Stimulated activated effector memory CD8-positive, alpha-beta T cell treated with anti-CD3 and anti-CD28 coated beads, Interleukin-12 subunit alpha, Interleukin-12 subunit beta, amount 100 ng/mL, for 72 hours (primary cell): ENCODE data around the gene CAPN10.

Source experiments
- ATAC-seq: fragments of 150-1000 bp; cut with Tn5 transposase; 2 replicates; pipeline ENCODE4 v1.10.0; 2021
- DNase-seq, 2 donors: peaks; one replicate each; pipeline ENCODE4 v3.0.0; 2021 to 2022; ENCODE audit warnings: low spot score in 2 of 2
- H3K27ac Mint-ChIP-seq: one replicate; pipeline ENCODE4 v1.8.0; 2022; ENCODE audit warnings: mild to moderate bottlenecking, mixed read lengths
- H3K36me3 Mint-ChIP-seq: one replicate; pipeline ENCODE4 v1.8.0; 2022; ENCODE audit warnings: mild to moderate bottlenecking, mixed read lengths
- H3K4me1 Mint-ChIP-seq: one replicate; pipeline ENCODE4 v1.8.0; 2022; ENCODE audit warnings: mixed read lengths
- H3K4me3 Mint-ChIP-seq: one replicate; pipeline ENCODE4 v1.8.0; 2022; ENCODE audit warnings: mild to moderate bottlenecking, mixed read lengths
- H3K9me3 Mint-ChIP-seq: one replicate; pipeline ENCODE4 v1.8.0; 2022; ENCODE audit warnings: mixed read lengths

The CAPN10 gene

DNA sequence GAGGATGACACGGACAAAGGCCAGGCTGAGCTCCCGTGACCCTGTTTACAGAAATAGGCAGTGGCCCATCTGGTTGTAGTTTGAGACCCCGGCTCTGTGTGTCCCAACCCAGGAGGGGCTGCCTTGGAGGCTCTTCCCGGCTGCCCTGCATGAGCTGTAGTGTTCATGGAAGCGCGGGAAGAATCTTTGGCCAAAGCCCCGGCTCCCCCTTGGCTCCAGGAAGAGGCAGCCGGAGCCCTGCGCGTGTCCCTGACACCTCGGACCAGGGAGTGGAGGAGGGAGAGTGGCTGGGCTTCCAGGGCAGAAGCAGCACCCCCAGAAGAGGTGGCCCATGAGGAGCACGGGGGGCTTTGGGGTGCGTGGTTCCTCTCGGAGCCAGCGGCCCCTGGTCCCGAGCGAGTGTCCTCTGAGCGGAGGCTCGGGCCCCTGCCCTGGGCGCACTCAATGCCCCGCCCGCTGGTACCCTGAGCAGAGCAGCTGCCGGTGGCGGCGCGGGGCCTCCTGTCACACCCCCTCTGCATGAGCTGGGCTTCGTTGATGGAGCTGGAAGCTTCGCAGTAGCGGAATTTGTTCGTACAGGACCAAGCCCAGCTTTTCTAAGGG is 60.5 kb downstream of the CAPN10 start:
- H3K36me3 Mint-ChIP-seq, result no peaks in the 10 kb centered on the region
- DNase-seq (no peak), ATAC-seq (no peak)
- H3K9me3 Mint-ChIP-seq, result no peaks in the 10 kb centered on the region
- H3K4me1 Mint-ChIP-seq, result peaks cover 16% of the 10 kb centered on the region
- no peak overlapping the region for H3K4me3 Mint-ChIP-seq
- H3K27ac Mint-ChIP-seq, result no peak overlapping the region

DNA sequence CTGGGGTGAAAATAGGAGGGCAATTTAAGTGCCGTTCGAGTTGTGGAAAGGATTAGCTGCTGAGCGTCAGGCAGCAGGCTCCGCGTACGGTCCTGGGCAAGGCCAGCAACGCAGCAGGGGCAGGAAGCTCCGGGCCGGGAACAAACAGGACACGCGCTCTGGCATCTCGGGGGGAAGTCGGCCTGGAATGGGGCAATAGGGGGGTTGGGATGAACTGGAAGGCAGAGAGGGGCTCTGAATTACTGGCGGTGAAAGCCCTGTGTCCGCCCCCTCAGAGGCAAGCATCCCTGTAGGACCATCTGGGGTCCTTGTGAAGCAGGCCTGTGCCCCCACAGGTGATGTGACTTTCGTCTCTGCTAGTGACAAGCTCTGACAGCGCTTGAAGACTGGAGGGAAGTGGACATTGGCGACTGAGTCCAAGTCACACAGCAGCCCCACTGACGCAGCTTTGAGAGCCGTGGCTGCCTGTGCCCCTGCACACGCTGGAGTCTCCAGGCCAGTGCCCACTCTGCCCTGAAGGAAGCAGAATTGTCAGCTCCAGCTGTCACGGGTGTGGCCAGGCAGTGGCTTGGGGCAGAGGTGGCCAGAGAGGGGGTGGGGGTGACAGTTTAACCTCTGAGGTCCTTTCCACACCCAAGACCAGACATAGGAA is 61.1 kb downstream of the CAPN10 start:
- H3K27ac Mint-ChIP-seq, result no peak overlapping the region
- no peaks in the 10 kb centered on the region for H3K36me3 Mint-ChIP-seq
- DNase-seq (no peak), ATAC-seq (no peak)
- no peaks in the 10 kb centered on the region for H3K9me3 Mint-ChIP-seq
- H3K4me3 Mint-ChIP-seq, result no peak overlapping the region
- H3K4me1 Mint-ChIP-seq, result peaks cover 16% of the 10 kb centered on the region

DNA sequence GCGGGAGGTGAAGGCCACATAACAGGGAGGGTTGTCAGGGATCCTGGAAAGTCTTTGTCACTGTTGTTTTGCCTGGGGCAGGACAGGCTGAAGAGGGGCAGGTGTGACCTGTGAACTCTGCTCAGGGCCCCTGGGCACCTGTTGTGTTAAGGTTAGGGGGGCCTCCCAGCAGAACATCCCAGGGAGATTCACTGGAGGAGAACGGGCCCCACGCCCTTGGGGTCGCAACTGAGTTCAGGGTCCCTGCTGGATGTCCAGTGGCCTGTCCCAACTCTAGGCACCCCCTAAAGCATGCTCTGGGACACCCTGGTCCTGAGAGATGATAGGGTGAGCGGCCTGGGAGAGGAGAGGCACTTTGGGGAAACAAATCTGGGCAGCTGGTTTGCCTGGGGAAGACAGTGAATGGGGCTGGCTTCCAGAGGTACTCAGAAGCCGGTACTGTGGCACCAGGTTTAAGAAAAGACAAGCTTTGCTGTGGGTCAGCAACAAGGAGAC is 61.7 kb downstream of the CAPN10 start:
- H3K36me3 Mint-ChIP-seq, result no peaks in the 10 kb centered on the region
- no peak overlapping the region for H3K4me3 Mint-ChIP-seq
- ATAC-seq, result no peak
- no peak overlapping the region for H3K27ac Mint-ChIP-seq
- no peak for DNase-seq
- no peaks in the 10 kb centered on the region for H3K9me3 Mint-ChIP-seq
- H3K4me1 Mint-ChIP-seq, result peaks cover 16% of the 10 kb centered on the region
